PFSK-1 (cell line): Measurements from ENCODE around the gene NF2.

Experiments
- POLR2AphosphoS5 ChIP-seq: IDR thresholded peaks from 2 replicates; pipeline ENCODE4 v1.6.1; 2012; ENCODE audit warnings: low read depth, mild to moderate bottlenecking, control low read depth, low read length, moderate library complexity
- SIN3A ChIP-seq: IDR thresholded peaks from 2 replicates; pipeline ENCODE4 v1.6.1; 2012; ENCODE audit warnings: mild to moderate bottlenecking, low read length, moderate library complexity, borderline replicate concordance; ENCODE audit not compliant: insufficient read depth

GRCh38 chr22:29689206-29689879 is 85.9 kb downstream of the NF2 start:
- TF ChIP-seq POLR2AphosphoS5 (no peak), SIN3A (no peak)
